CD8-positive, alpha-beta memory T cell (primary cell): ENCODE measurements around the gene GADD45GIP1. TPM values are rescaled to one million over a fixed set of nuclear protein-coding genes. Genes with fewer than 3 reads are reported as not detected.

Experiments
- CTCF ChIA-PET: fragments of 350-600 bp; sonication (Branson Sonifier 250); formaldehyde crosslinking; loops from one replicate; lab custom pipeline; 2021; ENCODE audit warnings: antibody characterized with exemption; lab: Charles Lee
- POLR2A ChIA-PET: fragments of 350-600 bp; sonication (Branson Sonifier 250); formaldehyde crosslinking; loops from one replicate; lab custom pipeline; 2021; ENCODE audit warnings: antibody characterized with exemption; lab: Charles Lee
- DNase-seq, 5 donors: peaks; one replicate each; pipeline versions ENCODE4 v3.0.0 to v3.0.0-alpha.2; 2020 to 2022; ENCODE audit warnings: mixed read lengths in 1 of 5
- H3K27ac ChIP-seq: one replicate; pipeline ENCODE4 v1.7.0; 2013; ENCODE audit warnings: low read depth, mild to moderate bottlenecking, low read length, moderate library complexity
- H3K27me3 ChIP-seq: 2 replicates; pipeline ENCODE4 v1.7.0; 2013; ENCODE audit warnings: low read length, mild to moderate bottlenecking; ENCODE audit not compliant: insufficient read depth, poor library complexity, severe bottlenecking
- H3K36me3 ChIP-seq: 2 replicates; pipeline ENCODE4 v1.7.0; 2013; ENCODE audit warnings: mild to moderate bottlenecking, low read length, moderate library complexity; ENCODE audit not compliant: insufficient read depth
- H3K4me1 ChIP-seq: 2 replicates; pipeline ENCODE4 v1.7.0; 2013; ENCODE audit warnings: mild to moderate bottlenecking, low read length, moderate library complexity; ENCODE audit not compliant: insufficient read depth
- H3K4me3 ChIP-seq: 2 replicates; pipeline ENCODE4 v1.7.0; 2013; ENCODE audit warnings: mild to moderate bottlenecking, low read length
- H3K9me3 ChIP-seq: 2 replicates; pipeline ENCODE4 v1.7.0; 2013; ENCODE audit warnings: mild to moderate bottlenecking, low read length
- H3K27ac Mint-ChIP-seq, 8 donors: one replicate each; pipeline ENCODE4 v1.8.0; 2020 to 2021; ENCODE audit warnings: mixed read lengths in 8 of 8, mild to moderate bottlenecking in 6 of 8, inconsistent platforms in 3 of 8, moderate library complexity in 3 of 8
- H3K27me3 Mint-ChIP-seq, 2 donors: one replicate each; pipeline ENCODE4 v1.8.0; 2020 to 2021; ENCODE audit warnings: mixed read lengths in 2 of 2, mild to moderate bottlenecking in 1 of 2, moderate library complexity in 1 of 2
- H3K36me3 Mint-ChIP-seq, 3 donors: one replicate each; pipeline ENCODE4 v1.8.0; 2020 to 2021; ENCODE audit warnings: mixed read lengths in 3 of 3, inconsistent platforms in 1 of 3, mild to moderate bottlenecking in 1 of 3
- H3K4me1 Mint-ChIP-seq, 3 donors: one replicate each; pipeline ENCODE4 v1.8.0; 2020 to 2021; ENCODE audit warnings: mixed read lengths in 3 of 3, inconsistent platforms in 1 of 3, mild to moderate bottlenecking in 1 of 3
- H3K4me3 Mint-ChIP-seq, 7 donors: one replicate each; pipeline ENCODE4 v1.8.0; 2020 to 2021; ENCODE audit warnings: mixed read lengths in 7 of 7, mild to moderate bottlenecking in 6 of 7, moderate library complexity in 4 of 7, inconsistent platforms in 2 of 7
- H3K9me3 Mint-ChIP-seq, 5 donors: one replicate each; pipeline ENCODE4 v1.8.0; 2020 to 2022; ENCODE audit warnings: mixed read lengths in 5 of 5, mild to moderate bottlenecking in 3 of 5, moderate library complexity in 2 of 5, inconsistent platforms in 1 of 5
- polyA plus RNA-seq: library from polyadenylated mRNA; unstranded; fragments of 300-500 nt; fragmentation: Illumina TruSeq; gene quantifications from one replicate; pipeline ENCODE4 v1.2.3, GENCODE V29; 2021
- total RNA-seq, 2 experiments: library from RNA; stranded (reverse); gene quantifications; one replicate each; pipeline ENCODE4 v1.2.3, GENCODE V29; 2021

GADD45GIP1 gene
- total and polyA plus RNA-seq, 3 experiments from 2014 or later, result 37.3 to 64.1 (median 38.6) TPM

DNA sequence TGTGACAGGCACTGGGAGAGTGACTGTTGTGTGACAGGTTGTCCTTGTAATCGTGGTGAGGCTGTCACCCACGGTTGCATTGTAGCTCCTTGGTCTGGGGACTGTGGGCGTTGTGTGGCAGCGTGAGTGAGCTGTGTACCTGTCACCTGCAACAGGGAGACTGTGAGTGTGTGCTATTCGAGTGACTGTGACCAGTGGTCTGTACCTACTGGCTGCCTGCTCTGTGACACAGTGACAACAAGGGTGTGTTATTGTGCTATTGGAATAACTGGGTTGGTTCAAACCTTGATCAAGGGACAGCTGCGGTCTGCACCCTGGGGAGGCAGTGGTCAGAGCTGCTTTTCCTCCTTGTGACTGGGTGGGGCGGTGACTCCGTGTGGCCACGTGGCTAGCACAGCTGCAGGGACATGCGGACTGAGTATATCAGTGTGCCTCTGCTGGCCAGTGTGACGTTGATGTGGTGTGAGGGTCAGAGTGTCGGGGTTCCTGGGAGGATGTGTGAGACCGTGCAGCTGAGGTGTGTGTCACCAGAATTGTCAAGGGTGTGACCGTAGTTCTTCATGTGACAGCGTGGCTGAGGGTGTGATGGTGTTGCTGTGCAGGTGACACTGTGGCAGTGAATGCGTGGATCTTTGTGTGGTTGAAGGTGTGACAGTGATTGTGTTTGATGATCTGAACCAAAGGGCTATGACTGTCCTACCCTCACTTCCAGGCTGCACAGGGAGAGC lies 28.2 kb upstream of the GADD45GIP1 start:
- Mint-ChIP-seq H3K36me3 (no peaks in the 10 kb centered on the region), H3K27ac (peak overlapping the region in 6 of 8 donors; percentile 21 to 91 (median 82)), H3K9me3 (no peaks in the 10 kb centered on the region), H3K4me1 (peaks cover 8 to 10% (median 10%) of the 10 kb centered on the region in 3 donors), H3K27me3 (peaks cover 2 to 8% of the 10 kb centered on the region in 2 donors), H3K4me3 (peak overlapping the region in 4 of 7 donors; percentile 8 to 58 (median 40))
- H3K27me3 ChIP-seq, result peaks cover 7% of the 10 kb centered on the region
- CTCF ChIA-PET, result interaction anchor here (0.8 to 6.1 kb wide), 5 partner anchors 18 to 119 kb away, joined by 3 to 31 read pairs (median 4); no protein-coding TSS in a partner anchor
- DNase-seq, result peak in 3 of 5 donors; percentile 13 to 65 (median 26)
- no peak overlapping the region for H3K4me3 ChIP-seq
- peaks cover 28% of the 10 kb centered on the region for H3K4me1 ChIP-seq
- H3K27ac ChIP-seq, result peak overlapping the region; percentile 25
- no peaks in the 10 kb centered on the region for H3K9me3 ChIP-seq
- no peaks in the 10 kb centered on the region for H3K36me3 ChIP-seq
- POLR2A ChIA-PET, result interaction anchor here (0.5 kb wide), 1 partner anchor 1248 kb away, joined by 9 read pairs; no protein-coding TSS in a partner anchor

DNA sequence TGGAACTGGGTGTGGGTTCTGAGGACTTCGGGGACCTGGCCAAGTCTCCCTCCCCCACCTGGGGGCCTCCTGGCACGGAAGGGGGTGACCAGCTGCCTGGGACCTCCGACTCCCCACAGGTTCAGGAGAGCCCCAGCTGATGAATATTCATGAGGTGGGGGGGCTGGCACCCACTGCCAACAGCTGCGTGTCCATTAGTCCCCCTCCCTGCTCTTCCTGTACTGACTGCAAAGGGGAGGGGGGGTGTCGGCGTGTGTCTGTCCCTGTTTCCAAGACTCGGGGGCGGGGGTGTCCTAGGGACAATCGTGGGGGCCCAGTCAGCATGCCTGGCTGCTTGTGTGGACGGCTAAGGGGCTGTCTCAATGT lies 27.6 kb upstream of the GADD45GIP1 start:
- DNase-seq, result no peak
- Histone ChIP-seq H3K27ac (peak overlapping the region; percentile 25), H3K4me1 (peaks cover 28% of the 10 kb centered on the region), H3K36me3 (no peaks in the 10 kb centered on the region), H3K4me3 (no peak overlapping the region), H3K27me3 (peaks cover 7% of the 10 kb centered on the region), H3K9me3 (no peaks in the 10 kb centered on the region)
- Mint-ChIP-seq H3K36me3 (no peaks in the 10 kb centered on the region), H3K4me3 (peak overlapping the region in 3 of 7 donors; percentile 0 to 33 (median 8)), H3K27ac (peak overlapping the region in 5 of 8 donors; percentile 34 to 91 (median 87)), H3K9me3 (no peaks in the 10 kb centered on the region), H3K27me3 (peaks cover 2 to 8% of the 10 kb centered on the region in 2 donors), H3K4me1 (peaks cover 8 to 10% (median 10%) of the 10 kb centered on the region in 3 donors)
- POLR2A ChIA-PET, result interaction anchor here (0.5 kb wide), 1 partner anchor 1248 kb away, joined by 9 read pairs; no protein-coding TSS in a partner anchor
- CTCF ChIA-PET, result interaction anchor here (0.8 to 6.1 kb wide), 5 partner anchors 18 to 120 kb away, joined by 3 to 31 read pairs (median 4); no protein-coding TSS in a partner anchor

DNA sequence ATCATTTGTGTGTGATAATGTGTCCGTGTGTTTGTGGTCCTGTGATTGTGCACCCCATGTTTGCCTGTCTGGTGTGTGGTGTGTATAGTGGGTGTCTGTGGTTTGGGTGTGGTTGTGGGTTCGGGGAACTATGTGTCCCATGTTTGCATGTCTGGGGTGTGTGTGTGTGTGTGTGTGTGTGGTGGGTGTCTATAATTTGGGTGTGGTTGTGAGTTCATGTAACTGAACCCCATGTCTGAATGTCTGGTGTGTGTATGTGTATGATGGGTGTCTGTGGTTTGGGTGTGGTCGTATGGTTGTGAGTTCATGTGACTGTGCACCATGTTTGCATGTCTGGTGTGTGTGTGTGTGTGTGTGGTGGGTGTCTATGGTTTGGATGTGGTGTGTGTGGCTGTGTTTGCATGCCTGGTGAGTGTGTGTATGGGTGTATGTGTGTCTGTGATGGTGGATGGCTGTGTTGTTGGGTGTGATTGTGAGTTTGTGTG lies 27.2 kb upstream of the GADD45GIP1 start:
- Mint-ChIP-seq H3K27me3 (peaks cover 2 to 8% of the 10 kb centered on the region in 2 donors), H3K4me1 (peaks cover 8 to 10% (median 10%) of the 10 kb centered on the region in 3 donors), H3K4me3 (no peak overlapping the region), H3K27ac (no peak overlapping the region), H3K9me3 (no peaks in the 10 kb centered on the region), H3K36me3 (no peaks in the 10 kb centered on the region)
- CTCF ChIA-PET, result interaction anchor here (0.9 to 6.1 kb wide), 7 partner anchors 9 to 120 kb away, joined by 3 to 31 read pairs (median 5); no protein-coding TSS in a partner anchor
- DNase-seq, result peak in 2 of 5 donors; percentile 24 to 56
- POLR2A ChIA-PET, result no interaction called here
- H3K27ac ChIP-seq, result no peak overlapping the region
- H3K9me3 ChIP-seq, result no peaks in the 10 kb centered on the region
- peaks cover 28% of the 10 kb centered on the region for H3K4me1 ChIP-seq
- H3K36me3 ChIP-seq, result no peaks in the 10 kb centered on the region
- H3K4me3 ChIP-seq, result no peak overlapping the region
- peaks cover 7% of the 10 kb centered on the region for H3K27me3 ChIP-seq

DNA sequence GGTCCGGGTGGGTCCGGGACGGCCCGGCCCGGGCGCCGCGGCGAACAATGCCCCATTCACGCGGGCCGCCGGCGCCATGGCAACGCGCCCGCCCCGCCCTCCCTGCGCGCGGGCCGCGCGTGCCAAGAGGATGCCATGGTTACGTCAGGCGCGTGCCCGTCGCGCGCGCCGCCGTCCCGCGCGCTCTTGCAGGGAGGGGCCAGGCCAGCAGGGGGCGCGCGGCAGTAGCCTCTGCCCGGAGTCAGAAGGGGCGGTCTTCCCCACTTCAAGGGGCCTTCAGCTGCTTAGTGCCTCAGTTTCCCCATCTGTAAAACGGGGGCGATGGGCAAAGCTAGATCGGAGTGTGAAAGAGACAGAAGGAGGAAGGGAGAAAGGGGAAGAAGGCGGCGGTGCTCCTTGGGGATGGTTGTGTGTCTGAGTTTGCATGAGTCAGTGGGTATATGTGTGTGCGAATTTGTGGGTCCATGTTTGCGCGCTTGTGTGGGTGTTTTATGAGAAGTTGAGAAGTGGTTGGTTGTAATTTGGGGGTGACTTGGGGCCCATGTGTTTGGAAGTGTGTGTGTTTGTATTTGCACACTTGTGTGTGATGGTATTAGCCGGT lies 26.6 kb upstream of the GADD45GIP1 start:
- Mint-ChIP-seq H3K36me3 (no peaks in the 10 kb centered on the region), H3K4me3 (no peak overlapping the region), H3K4me1 (peaks cover 8 to 10% (median 10%) of the 10 kb centered on the region in 3 donors), H3K27ac (no peak overlapping the region), H3K27me3 (peaks cover 5 to 11% of the 10 kb centered on the region in 2 donors), H3K9me3 (no peaks in the 10 kb centered on the region)
- Histone ChIP-seq H3K4me3 (peak overlapping the region; percentile 47), H3K27me3 (peaks cover 7% of the 10 kb centered on the region), H3K9me3 (no peaks in the 10 kb centered on the region), H3K27ac (no peak overlapping the region), H3K4me1 (peaks cover 28% of the 10 kb centered on the region), H3K36me3 (no peaks in the 10 kb centered on the region)
- ChIA-PET CTCF (interaction anchor here (0.9 to 6.1 kb wide), 6 partner anchors 9 to 111 kb away, joined by 3 to 31 read pairs (median 6); no protein-coding TSS in a partner anchor), POLR2A (no interaction called here)
- DNase-seq, result peak; percentile 72 to 84 (median 78)

DNA sequence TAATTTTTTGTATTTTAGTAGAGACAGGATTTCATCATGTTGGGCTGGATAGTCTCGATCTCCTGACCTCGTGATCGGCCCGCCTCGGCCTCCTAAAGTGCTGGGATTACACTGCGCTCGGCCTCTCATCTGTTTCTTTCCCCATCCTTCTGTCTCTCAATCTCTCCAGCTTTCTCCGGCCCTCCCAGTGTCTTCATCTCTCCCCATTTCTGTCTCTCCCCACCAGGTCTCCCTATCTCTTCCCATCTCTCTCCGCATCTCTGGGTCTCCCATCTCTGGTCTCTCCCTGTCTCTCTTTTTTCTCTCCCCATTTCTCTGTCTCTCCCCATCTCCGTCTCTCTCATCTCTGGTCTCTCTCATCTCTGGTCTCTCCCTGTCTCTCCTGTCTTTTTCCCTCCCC lies 26.1 kb upstream of the GADD45GIP1 start:
- peaks cover 8 to 10% (median 10%) of the 10 kb centered on the region in 3 donors for H3K4me1 Mint-ChIP-seq
- H3K27me3 Mint-ChIP-seq, result peaks cover 8 to 13% of the 10 kb centered on the region in 2 donors
- Histone ChIP-seq H3K4me1 (peaks cover 28% of the 10 kb centered on the region), H3K27me3 (peaks cover 7% of the 10 kb centered on the region), H3K9me3 (no peaks in the 10 kb centered on the region), H3K4me3 (peak overlapping the region; percentile 47), H3K27ac (no peak overlapping the region), H3K36me3 (no peaks in the 10 kb centered on the region)
- no peak for DNase-seq
- H3K9me3 Mint-ChIP-seq, result no peaks in the 10 kb centered on the region
- no peak overlapping the region for H3K27ac Mint-ChIP-seq
- POLR2A ChIA-PET, result no interaction called here
- no peak overlapping the region for H3K4me3 Mint-ChIP-seq
- peaks cover 0 to under 1% (median 0%) of the 10 kb centered on the region in 3 donors for H3K36me3 Mint-ChIP-seq
- CTCF ChIA-PET, result interaction anchor here (0.9 to 6.1 kb wide), 6 partner anchors 10 to 111 kb away, joined by 3 to 31 read pairs (median 6); no protein-coding TSS in a partner anchor

DNA sequence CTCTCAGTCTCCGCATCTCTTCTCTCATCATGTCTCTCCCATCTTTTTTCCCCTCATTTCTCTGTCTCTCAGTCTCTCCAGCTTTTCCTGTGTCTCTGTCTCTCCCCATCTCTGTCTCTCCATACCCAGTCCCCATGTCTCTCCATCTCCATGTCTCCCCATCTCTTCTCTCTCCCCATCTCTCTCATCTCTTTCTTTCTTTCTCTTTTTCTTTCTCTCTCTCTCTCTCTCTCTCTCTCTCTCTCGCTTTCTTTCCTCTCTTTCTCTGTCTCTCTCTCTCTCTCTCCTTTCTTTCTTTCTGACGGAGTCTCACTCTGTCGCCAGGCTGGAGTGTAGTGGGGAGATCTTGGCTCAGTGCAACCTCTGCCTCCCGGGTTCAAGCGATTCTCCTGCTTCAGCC lies 25.6 kb upstream of the GADD45GIP1 start:
- POLR2A ChIA-PET, result no interaction called here
- CTCF ChIA-PET, result interaction anchor here (1.3 to 6.1 kb wide), 4 partner anchors 48 to 112 kb away, joined by 5 to 31 read pairs (median 10); no protein-coding TSS in a partner anchor
- Mint-ChIP-seq H3K27ac (no peak overlapping the region), H3K27me3 (peaks cover 11 to 18% of the 10 kb centered on the region in 2 donors), H3K9me3 (no peaks in the 10 kb centered on the region), H3K4me3 (no peak overlapping the region), H3K4me1 (peaks cover 8 to 12% (median 10%) of the 10 kb centered on the region in 3 donors), H3K36me3 (peaks cover 0 to 5% (median 0%) of the 10 kb centered on the region in 3 donors)
- H3K27me3 ChIP-seq, result peaks cover 7% of the 10 kb centered on the region
- peaks cover 28% of the 10 kb centered on the region for H3K4me1 ChIP-seq
- no peak overlapping the region for H3K27ac ChIP-seq
- H3K4me3 ChIP-seq, result no peak overlapping the region
- no peaks in the 10 kb centered on the region for H3K36me3 ChIP-seq
- H3K9me3 ChIP-seq, result no peaks in the 10 kb centered on the region
- DNase-seq, result no peak

DNA sequence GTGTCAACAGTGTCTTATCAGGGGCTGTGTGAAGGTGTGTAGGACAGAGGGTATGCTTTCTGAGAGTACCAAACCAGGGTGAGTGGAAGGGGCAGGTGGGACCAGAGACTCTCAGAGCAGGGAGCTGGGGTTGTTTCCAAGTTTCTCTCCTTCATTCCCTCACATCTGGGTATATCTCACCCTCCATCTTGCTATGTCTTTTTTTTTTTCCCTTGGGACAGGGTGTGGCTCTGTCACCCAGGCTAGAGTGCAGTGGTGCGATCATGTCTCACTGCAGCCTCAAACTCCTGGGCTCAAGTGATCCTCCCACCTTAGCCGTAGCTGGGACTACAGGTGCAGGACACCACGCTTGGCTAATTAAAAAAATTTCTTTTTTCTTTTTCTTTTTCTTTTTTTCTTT lies 23.0 kb upstream of the GADD45GIP1 start:
- POLR2A ChIA-PET, result no interaction called here
- CTCF ChIA-PET, result interaction anchor here (0.5 to 7.6 kb wide), 4 partner anchors 14 to 114 kb away, joined by 3 to 95 read pairs (median 74); no protein-coding TSS in a partner anchor
- no peaks in the 10 kb centered on the region for H3K36me3 ChIP-seq

More for the DNA sequence above, 23.0 kb upstream of the GADD45GIP1 start:
- H3K36me3 Mint-ChIP-seq, result peaks cover 0 to 6% (median 0%) of the 10 kb centered on the region in 3 donors
- Histone ChIP-seq H3K9me3 (no peaks in the 10 kb centered on the region), H3K27me3 (peaks cover 7% of the 10 kb centered on the region), H3K27ac (no peak overlapping the region), H3K4me1 (peaks cover 21% of the 10 kb centered on the region), H3K4me3 (no peak overlapping the region)
- H3K4me3 Mint-ChIP-seq, result no peak overlapping the region
- no peak overlapping the region for H3K27ac Mint-ChIP-seq
- H3K27me3 Mint-ChIP-seq, result peaks cover 17 to 23% of the 10 kb centered on the region in 2 donors
- DNase-seq, result no peak
- no peaks in the 10 kb centered on the region for H3K9me3 Mint-ChIP-seq
- H3K4me1 Mint-ChIP-seq, result peaks cover 2 to 6% (median 3%) of the 10 kb centered on the region in 3 donors
